ENCODE measurements around the gene SPSB3. TPM values are rescaled to one million over a fixed set of nuclear protein-coding genes. Genes with fewer than 3 reads are reported as not detected.
A peak's percentile ranks its signal among the peaks of the same experiment; 100 is the strongest.

SPSB3 gene
- total and polyA plus RNA-seq, 12 donors = 8.3 to 297 (median 107) TPM

- WGBS, 4 donors = 45 to 88% (median 50%) methylated on average over 5 to 28 of the region's 28 CpGs
- intact Hi-C loops (cut with DNase I) = no loop called here
- no peak within 1 kb of the TSS for H3K27ac ChIP-seq
- TF ChIP-seq CTCF (IDR thresholded peaks at IDR 0.05) (no peak), POLR2A (IDR thresholded peaks at IDR 0.05) (no peak)
- no peak within 1 kb of the TSS for H3K4me3 ChIP-seq
- H3K4me1 ChIP-seq (replicated peaks in 1 of 2) = no peaks in the 10 kb centered on the region
- no peak for DNase-seq
- H3K27me3 ChIP-seq = no peaks in the 10 kb centered on the region
- H3K36me3 ChIP-seq (replicated peaks in 1 of 2) = peaks cover 0 to 10% of the 10 kb centered on the region in 2 donors
- no peaks in the 10 kb centered on the region for H3K9me3 ChIP-seq (replicated peaks in 1 of 3)
Observed at GRCh38 chr16:1793578-1794220, 11.3 kb upstream of the SPSB3 start, which contains the start of gene IGFALS. Gene IGFALS (minus strand): TSS chr16:1793705. CDS start chr16:1793652, 53 bp downstream.

DNA sequence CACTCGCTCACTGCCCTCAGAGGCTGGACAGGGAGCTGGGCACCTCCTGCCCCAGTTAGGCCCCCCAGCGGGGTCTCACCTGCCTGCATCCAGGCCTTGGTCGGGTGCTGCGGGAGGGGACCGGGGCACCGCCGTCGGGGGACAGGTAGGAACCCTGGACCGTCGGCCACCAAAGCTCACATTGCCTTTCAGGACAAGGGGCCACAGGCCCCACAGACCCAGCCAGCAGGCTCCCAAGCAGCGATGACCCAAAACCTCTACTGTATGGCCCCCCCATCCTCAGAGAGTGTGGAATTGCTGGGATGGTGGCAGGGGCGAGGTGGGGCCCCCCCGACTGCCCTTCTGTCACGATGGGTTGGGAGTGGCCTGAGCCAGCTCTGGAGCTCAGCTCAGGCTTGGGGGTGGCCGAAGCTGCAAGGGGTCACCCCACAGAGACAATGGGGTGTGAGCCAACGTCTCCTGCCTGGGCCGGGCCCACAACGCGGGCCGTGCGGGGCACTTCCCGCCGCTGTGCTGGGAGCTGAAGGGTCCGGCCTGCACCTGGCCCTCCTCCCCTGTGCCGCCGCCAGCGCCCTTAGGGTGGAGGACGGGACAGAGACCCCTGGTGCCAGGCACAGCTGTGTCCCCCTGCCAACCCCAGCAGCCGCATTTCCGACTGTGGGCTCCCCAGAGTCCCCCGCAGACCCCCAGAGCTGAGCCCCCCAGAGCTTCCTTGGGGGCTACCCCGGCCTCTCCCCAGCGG, 10.6 kb upstream of the SPSB3 start:
- Histone ChIP-seq H3K36me3 (replicated peaks in 1 of 2) (peaks cover 0 to 17% of the 10 kb centered on the region in 2 donors), H3K9me3 (replicated peaks in 1 of 3) (no peaks in the 10 kb centered on the region), H3K27me3 (no peaks in the 10 kb centered on the region), H3K27ac (no peak overlapping the region), H3K4me3 (no peak overlapping the region), H3K4me1 (replicated peaks in 1 of 2) (no peaks in the 10 kb centered on the region)
- TF ChIP-seq POLR2A (IDR thresholded peaks at IDR 0.05) (no peak), CTCF (IDR thresholded peaks at IDR 0.05) (no peak)
- no peak for DNase-seq
- 60 to 90% (median 88%) methylated on average over 1 to 33 of the region's 33 CpGs for WGBS, 4 donors
- intact Hi-C loops (cut with DNase I) = no loop called here

DNA sequence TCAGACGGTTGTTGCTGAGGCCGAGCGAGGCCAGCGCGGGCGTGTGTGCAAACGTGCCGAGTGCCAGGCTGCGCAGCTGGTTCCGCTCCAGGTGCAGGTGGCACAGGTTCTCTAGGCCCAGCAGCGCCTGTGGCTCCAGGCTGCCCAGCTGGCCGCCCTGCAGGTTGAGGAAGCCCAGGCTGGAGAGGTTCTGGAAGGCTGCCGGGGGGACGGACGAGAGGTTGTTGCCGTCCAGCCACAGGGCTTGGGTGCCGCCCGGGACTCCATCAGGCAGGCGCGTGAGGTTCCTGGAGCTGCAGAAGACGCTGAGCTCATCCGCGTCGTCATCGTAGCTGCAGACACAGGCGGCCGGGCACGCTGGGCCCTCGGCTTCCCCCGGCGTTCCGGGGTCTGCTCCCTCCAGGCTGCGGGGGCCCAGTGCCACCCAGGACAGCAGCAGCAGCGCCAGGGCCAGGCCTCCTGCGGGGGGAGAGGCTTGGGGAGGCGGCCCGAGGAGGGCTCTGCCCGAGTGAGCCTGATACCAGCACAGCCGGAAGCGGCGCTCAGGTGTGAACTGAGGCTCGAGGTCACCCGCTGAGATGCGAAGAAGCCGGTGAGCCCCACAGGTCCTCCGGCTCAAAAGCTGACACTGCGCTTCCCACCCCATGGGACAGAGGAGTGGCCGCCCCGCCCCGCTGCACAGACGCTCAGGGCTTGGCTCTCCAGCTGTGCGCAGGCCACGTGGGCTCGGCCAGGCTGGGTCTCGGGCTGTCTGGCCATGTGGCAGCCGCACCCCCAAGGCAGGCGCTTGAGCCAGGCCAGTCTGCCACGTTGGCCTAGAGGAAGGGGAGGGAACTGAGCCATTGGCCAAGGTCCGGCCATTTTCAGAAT, 9.8 kb upstream of the SPSB3 start:
- H3K4me1 ChIP-seq (replicated peaks in 1 of 2) = no peaks in the 10 kb centered on the region
- intact Hi-C loops (cut with DNase I) = no loop called here
- no peak overlapping the region for H3K27ac ChIP-seq
- no peak for TF ChIP-seq CTCF (IDR thresholded peaks at IDR 0.05)
- TF ChIP-seq POLR2A (IDR thresholded peaks at IDR 0.05) = no peak
- peaks cover 0 to 24% of the 10 kb centered on the region in 2 donors for H3K36me3 ChIP-seq (replicated peaks in 1 of 2)
- no peaks in the 10 kb centered on the region for H3K27me3 ChIP-seq
- 92 to 96% (median 93%) methylated on average over 9 to 59 of the region's 59 CpGs for WGBS, 4 donors
- peak in 2 of 7 donors; percentile 15 to 20 for DNase-seq
- H3K9me3 ChIP-seq (replicated peaks in 1 of 3) = no peaks in the 10 kb centered on the region
- no peak overlapping the region for H3K4me3 ChIP-seq
